ENCODE results near the gene INPP4A.

Gene INPP4A

DNA sequence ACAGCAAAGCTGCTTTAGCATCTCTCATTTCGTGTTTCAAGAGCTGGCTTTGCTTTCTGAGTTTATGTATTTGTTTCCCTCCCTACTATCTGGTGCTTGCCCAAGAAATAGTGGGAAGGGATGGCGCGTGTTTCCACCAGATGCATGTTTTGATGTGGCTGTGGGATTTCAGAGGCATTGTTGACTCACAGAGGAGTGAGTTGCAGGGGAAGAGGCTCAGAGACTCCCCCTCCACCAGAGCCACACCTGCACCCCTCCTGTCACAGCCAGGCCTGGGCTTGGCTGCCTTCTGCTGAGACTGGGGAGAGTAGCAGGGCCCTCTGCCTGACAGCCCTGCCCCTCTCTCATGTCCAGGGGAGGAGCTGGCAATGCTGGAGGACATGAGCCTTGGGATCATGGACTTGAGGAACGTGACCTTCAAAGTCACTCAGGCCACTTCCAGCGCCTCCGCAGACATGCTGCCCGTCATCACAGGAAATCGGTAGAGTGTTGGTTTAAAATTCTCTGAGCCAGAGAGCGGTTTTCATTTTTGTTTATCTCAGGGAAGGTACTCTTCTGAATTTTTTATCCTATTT, 120.7 kb downstream of the INPP4A start:
- DNase-seq (ENCODE audit: low read depth) = no peak

DNA sequence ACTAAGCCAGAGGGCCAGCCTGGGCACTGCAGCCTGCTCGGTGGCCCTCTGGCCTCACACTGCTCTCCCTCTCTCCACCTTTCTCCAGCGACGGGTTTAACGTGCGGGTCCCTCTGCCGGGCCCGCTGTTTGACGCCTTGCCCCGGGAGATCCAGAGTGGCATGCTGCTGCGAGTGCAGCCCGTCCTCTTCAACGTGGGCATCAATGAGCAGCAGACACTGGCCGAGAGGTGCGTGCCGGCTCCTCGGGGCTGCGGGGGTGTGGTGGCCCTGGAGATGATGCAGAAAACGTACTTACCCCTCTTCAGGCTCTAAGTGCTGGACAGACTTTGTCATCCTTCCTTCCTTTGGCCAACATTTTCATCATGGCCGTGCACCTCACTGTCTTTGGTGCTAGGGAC, 121.3 kb downstream of the INPP4A start:
- DNase-seq (ENCODE audit: low read depth) = no peak

DNA sequence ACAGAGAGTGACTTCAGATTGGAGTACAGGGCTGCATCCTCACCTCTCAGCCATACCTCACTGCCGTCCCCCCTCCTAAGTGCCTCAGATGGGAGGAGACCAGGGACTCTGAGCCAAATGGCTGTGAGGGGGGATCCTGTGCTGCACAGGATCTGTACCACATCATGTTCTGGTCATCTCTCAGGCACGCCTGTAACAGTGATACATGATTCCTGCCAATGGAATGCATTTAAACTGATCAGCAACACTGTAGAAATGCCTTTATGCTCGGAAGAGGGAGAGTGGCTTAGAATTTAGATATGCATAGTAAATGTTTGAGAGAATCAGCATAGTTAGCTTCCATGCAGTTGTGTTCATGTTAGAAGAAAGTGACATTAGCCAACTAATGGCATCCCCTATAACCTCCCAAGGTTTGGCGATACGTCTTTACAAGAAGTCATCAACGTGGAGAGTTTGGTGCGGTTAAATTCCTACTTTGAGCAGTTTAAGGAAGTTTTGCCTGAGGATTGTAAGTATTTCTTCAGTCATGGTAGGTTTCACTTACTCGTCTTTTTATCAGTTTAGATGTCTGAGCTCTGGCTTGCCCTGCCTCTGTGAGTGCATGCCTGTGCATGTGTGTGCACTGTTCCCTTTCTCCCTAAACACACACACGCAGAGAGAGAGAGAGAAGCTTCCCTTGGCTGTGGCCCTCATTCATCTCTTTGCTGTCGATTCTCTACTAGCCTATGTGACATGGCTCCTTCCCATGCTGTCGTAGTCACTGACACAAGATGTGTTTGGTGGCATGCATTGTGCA, 123.7 kb downstream of the INPP4A start:
- DNase-seq (ENCODE audit: low read depth) = no peak

DNA sequence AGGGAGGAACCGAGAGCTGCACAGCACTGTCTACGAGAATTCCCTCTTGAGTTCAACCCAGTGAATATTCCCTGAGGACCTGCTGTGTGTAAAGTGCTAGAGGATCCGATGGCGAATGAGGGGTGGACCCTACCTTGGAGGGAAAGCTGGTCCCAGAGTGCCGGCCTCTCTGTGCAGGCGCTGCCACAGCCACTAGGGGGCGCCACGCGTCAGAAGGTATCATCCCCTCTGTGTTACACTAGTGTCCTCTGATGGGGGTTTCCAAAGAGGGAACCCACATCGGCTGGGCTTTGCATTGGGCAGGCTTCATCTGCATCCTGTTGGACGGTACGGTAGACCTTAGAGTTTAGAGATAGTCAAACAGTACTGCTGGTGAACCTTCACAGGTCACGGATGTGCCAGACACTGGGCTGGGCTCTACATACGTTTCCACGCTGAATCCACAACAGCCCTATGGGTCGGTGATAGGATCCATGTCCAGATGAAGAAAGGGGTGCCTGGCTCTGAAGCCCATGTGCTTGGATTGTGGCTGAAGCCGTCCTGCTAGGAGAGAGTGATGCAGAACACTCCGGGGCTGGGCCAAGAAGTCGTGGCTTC, 124.6 kb downstream of the INPP4A start:
- peak; percentile 59 for DNase-seq (ENCODE audit: low read depth)

DNA sequence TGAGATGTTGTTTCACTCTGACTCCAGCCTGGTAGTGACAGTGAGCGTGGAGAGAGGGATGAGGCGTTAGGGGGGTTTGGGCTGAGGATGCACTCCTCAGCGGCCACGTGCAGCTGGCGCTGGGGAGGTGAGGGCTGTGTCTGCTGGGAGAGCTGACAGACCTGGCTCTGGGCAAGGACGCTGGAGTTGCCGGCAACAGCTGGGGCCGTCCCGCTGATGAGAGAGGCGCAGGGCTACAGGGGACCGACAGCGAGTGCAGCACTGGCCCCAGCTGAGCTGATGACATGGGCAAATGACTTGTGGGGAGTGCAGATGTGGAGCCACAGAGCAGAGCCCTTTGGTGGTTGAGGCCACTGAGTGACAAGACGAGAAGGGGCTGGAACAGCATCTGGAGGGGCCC, 125.3 kb downstream of the INPP4A start:
- no peak for DNase-seq (ENCODE audit: low read depth)

DNA sequence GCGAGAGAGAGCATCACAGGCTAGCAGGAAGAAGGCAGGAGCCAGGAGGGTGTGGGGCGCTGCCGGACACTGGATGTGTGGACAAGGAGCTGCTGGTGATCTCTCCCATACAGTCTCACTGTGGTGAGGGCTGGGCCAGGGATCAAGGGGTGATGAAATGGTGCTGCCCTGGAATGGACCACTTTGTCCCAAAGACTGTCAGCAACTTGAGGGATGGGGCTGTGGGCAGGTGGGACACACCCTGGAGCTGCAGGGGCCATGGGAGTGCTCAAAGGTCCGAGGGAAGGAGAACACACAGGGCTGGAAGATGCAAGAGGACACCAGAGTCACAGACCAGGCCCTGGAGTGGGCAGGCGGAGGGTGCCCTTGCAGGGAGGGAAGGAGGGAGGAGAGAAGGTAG, 125.7 kb downstream of the INPP4A start:
- DNase-seq (ENCODE audit: low read depth) = no peak

DNA sequence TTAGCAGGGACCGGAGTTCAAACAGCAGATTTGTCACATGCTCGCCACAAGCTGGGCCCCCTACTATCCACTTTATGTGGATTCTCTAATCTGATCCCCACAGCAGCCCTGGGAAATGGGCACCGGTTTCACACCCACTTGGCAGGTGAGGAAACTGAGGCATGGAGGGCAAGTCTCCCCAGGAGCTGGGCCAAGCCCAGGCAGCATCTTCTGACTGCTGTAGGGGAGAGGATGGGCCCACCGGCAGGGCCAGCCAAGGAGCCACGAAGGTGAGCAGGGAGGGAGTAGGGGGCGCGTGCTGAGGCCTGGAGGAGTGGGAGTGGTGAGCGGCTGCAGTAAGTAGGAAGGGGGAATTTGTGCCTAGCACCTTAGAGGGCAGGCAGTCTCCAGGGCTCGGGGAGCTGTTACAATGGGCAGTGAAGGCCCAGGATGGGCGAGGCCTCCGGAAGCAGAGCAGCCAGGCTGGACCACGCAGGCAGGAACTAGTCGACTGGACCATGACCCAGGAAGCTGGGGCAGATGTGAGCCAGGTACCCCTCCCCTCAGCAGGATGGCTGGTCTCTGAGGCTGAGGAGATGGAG, 126.6 kb downstream of the INPP4A start:
- DNase-seq (ENCODE audit: low read depth) = no peak

DNA sequence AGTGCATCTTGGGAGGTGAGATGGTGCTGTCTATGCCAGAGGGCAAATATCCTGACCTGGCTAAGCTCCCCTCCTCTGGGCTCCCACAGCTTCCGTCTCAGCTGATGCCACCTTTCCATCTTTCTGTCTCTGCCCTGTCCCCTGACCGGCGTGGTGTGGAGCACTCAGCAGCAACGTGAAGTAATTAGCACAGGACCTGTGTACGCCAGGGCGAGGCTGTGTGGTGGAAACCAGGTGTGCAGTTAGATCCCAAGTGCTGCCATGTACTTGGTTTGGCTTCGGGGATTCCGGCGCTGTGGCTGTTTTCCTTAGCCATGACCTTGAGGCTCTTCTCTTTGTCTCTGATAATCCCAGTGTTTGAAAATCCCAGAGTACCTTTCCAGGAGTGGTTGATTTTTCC, 127.1 kb downstream of the INPP4A start:
- DNase-seq (ENCODE audit: low read depth) = no peak

DNA sequence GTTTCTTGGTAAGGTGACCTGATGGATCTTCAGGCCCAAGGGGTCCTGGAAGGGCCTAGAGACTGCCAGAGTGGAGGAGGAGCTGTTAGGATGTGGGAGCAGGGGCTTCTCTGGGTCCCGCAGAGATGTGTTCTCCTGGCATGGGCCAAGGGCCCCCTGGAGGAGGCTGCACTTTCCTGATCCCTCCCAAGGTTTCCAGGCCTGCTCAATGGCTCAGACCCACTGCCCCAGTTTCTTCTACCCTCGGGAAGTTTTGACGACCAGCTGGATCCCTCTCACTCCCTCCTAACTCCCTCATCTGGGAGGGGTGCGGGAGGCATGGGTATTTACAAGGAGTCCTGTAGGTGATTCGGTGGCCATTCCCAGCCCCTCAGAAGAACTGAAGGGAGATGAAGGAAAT, 127.6 kb downstream of the INPP4A start:
- DNase-seq (ENCODE audit: low read depth) = no peak

DNA sequence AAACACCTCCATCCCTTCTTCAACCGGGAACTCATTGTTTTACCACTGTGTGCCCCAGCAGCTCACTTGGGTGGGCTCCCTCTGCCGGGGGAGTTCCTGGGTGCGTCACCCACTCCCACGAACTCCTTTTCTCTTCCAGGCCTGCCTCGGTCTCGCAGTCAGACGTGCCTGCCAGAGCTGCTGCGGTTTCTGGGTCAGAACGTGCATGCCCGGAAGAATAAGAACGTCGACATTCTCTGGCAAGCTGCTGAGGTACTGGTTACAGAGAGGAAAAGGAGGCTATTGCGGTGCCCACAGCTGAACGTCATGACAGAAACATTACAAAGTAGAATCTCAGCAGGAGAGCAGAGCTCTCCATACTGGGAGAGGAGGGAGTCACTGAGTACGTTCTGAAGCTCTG, 128.0 kb downstream of the INPP4A start:
- no peak for DNase-seq (ENCODE audit: low read depth)

DNA sequence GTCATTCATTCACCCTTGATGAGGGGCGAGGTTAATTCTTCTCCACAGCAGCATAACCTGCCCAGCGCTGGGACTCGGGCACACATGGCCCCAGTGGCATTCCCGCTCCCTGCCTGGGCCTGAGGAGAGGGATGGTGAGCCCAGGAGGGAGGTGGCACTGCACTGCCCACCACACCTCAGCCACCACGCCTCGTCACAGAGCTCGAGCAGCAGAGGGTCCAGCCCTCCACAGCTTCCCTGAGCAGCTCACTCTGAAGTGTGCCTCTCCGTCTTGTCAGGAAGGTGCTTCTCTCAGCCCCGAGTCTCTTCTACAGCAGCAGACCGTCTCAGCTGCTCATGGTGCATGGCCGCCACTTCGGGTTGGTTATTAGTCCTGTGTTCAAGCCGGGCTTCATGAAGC, 128.8 kb downstream of the INPP4A start:
- DNase-seq (ENCODE audit: low read depth) = no peak

DNA sequence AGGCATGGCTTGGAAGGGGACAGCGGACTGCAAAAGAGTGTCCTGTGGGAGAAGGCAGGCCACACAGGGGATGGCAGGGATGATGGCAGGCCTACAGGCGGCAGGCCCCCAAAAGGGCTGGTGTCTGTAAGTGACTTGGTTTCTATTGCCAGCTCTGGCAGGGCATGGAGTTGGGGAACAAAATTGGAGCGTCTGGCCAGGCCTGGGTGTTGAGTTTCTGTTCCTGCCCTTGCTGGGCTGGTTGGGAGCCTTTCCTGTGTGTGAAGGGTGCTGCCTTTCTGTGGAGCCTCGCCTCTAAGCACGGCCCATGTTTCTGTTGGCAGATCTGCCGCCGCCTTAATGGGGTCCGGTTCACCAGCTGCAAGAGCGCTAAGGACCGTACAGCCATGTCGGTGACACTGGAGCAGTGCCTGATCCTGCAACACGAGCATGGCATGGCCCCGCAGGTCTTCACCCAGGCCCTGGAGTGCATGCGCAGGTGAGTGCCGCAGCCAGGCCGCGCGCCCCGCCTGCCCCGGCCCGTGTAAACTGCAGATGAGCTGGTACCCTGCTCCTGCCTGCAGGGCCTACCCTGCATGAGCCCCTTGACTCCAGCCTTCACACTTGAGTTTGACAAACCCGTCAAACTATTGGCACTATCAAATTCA, 132.1 kb downstream of the INPP4A start:
- no peak for DNase-seq (ENCODE audit: low read depth)

DNA sequence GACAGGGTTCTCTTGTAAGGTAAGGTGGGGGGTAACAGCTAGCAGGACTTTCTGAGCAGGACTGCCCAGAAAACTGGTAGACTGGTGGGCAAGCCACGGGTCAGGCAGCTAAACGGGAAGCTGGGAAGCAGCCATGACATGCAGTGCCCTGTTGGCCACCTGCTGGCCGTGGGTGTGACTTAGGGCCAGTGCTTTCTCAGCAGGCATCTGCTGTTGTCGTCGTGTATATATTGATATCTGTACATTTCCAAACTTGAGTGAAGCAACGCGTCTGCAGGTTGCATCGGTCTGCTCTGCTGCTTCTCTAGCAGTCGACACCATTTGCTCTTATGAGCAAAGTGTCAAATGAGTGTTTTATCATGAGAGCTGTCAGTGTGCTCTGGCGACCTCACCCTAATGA, 132.7 kb downstream of the INPP4A start:
- DNase-seq (ENCODE audit: low read depth) = no peak

DNA sequence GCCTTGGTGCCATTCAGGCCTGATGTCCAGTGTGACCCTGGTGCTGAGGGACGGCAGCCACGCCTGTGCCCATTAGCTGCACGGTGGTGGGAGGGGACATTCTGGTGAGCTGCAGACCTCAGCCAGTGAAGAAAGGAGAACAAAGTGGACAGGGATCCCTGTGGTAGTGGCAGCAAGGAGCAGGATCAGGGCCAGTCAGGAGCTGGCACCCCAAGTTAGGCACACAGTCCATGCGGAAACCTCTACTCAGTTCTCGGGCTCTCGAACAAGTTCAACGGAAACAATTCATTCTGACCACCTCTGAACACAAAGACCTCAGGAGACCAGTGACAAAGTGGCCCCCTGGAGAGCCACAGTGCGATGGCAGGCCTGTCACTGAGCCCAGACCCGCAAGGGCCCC, 133.6 kb downstream of the INPP4A start:
- no peak for DNase-seq (ENCODE audit: low read depth)

DNA sequence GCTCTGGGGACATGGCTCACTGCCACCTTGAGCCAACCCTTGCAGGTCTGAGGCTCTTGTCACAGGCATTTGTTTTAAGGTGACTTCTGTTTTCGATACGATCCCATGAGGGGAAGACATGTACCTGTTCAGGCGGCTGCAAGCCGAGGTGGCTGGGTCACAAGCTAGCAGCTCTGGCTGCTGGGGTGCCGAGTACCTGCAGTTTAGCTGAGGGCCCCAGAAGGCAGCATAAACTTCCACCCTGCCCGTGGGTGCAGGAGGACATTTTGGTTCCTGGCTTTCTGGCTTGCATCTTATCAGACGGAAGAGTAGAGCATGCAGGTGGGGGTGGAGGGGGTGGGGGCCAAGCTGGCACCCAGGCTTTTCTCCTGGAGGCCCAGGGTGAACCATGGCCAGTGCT, 135.3 kb downstream of the INPP4A start:
- no peak for DNase-seq (ENCODE audit: low read depth)

DNA sequence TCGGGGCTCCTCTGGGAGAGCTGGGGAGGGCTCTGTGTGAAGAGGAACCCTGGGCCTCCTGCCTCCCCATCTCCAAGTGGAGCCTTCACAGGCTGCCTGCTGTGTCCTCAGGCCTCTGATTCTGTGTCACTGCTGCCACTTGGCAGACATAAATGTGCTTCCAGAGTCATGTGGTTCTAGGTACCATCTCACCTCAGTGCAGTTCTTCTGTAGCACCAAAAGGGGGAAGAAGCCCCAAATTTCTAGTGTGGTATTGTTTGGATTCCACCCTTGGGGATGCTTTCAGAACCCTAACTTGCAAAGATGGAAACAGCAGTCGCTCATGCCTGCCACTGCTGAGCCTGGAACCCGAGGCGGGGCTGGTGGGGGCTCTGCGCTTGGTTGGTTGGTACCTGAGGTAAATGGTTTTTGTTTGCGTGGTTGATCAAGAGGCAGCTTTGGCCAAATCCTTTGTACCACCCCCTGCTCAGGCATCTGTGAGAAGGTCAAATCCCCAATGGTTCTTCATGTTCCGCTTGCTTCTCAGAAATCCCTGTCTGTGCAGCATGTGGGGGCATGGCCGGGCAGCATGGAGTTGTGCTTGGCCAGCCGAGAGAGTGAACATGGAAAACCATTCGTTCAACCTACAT, 136.1 kb downstream of the INPP4A start:
- DNase-seq (ENCODE audit: low read depth) = no peak

DNA sequence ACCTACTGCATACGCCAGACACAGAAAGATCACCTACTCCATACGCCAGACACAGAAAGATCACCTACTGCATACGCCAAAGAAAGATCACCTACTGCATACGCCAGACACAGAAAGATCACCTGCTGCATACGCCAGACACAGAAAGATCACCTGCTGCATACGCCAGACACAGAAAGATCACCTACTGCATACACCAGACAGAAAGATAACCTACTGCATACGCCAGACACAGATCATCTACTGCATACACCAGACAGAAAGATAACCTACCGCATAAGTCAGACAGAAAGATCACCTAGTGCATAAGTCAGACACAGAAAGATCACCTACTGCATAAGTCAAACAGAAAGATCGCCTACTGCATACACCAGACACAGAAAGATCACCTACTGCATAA, 137.9 kb downstream of the INPP4A start:
- no peak for DNase-seq (ENCODE audit: low read depth)

DNA sequence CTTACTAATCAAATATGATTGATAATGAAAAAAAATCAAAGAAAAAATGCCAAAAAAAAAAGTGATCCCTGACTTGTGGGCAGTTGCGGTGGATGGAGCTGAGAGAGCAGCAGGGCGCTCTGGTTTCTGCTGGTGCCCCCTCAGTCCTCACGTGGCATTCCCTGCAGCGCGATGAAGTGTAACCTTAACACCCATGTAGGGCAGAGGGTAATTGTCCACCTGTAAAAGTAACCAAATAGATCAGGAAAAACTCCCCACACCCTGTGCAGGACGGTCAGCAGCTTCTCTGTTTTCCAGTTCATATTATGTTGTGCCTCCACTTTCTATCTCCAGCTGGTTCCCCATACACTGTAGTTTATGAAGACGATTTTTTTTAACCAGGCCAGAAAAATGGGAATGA, 138.6 kb downstream of the INPP4A start:
- no peak for DNase-seq (ENCODE audit: low read depth)

DNA sequence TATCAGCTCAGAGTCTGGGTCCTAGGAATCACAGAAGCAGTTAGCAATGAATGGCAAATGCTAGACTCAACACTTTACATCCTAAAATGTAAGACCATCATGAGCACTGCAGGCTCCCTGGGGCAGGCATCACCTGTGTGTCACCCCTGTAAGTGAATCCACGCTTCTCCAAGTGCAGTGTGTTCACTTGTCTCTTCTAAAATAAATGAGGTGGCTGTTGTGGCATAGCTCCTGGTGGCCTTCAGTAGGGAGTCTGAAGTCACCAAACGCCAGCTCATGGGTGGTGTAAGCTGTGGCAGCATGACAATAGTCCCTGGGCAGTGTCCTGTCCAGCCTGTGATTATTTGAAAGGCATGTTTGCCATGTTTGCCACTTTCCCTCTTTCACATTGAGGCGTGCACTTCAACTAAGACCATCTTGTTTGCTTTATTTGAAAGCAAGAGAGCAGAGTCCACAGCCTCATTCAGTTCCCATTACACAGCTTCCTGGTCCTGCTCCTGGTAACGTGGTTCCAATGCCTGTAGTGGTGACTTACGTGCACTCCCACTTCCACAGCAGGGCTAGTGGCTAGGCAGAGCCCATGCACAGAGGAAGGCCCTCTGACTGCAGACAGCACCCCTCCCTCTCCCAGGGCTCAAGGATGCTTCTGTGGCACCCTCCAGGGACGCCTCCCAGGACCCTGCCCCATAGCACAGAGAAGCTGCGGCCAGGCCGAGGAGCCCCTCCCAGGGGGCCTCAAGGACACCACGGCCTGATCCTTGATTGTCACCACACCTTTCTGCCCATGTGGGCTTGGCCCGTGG, 139.4 kb downstream of the INPP4A start:
- no peak for DNase-seq (ENCODE audit: low read depth)

DNA sequence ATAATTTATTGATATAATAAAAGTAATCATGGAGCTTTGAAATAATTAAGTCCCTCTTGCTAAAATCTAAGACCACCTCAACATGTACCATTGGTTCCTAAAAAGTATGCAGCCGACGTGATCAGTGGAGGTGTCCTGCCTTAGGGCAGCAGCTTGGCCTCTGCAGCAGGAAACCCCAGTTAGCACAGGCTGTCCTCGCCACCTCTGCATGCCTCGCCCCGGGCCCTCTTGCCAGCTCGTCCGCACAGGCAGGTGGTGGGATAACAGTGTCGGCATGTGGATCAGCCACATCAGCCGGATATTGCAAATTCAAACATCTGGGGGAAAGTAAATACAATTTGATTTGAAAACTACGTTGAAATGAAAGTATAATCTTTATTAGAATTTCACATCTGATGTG, 140.7 kb downstream of the INPP4A start:
- DNase-seq (ENCODE audit: low read depth) = no peak

DNA sequence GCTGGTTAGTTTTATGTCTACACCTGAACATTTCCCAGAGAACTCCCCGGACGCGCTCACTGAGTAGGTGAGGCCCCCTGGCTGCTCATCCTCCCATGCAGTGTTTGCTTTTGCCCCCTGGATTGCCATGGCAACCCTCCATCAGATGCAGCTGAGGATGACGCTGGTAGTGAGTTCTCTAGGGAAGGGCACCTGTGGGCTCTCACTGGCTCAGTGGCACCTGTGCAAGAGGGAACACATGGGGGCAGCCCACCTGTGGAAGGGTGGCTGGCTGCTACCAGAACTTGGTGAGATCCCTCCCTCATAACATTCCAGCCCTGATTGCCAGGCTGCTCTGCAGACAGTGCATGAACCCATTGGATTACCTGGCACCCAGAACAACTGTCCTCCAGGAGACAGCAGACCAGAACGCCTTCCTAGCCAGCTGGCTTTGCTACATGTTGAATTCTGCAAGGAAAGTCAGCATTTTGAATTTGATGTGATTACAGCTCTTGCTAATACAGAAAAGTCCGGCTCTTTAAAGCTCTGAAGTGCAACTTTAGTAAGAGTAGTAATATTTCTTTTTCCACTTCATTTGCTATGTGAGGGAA, 142.0 kb downstream of the INPP4A start:
- no peak for DNase-seq (ENCODE audit: low read depth)

All from activated T-helper 9 cell treated with anti-CD3 and anti-CD28 coated beads, Interleukin-2, amount 50 U/mL, for 16 hours (primary cell).